ENCODE data around the gene RASGRF1. TPM values are rescaled to one million over a fixed set of nuclear protein-coding genes. Genes with fewer than 3 reads are reported as not detected.

RASGRF1 gene
- total RNA-seq, 2 experiments from 2014 or later = not detected

GRCh38 chr15:79067969-79068368, 22.6 kb downstream of the RASGRF1 start:
- Histone ChIP-seq H3K27me3 (ENCODE audit: control insufficient read depth in 1 of 2, insufficient read depth in 2 of 2, low read length in 2 of 2) (no peaks in the 10 kb centered on the region), H3K4me1 (ENCODE audit: insufficient read depth, low read length) (no peaks in the 10 kb centered on the region), H3K36me3 (ENCODE audit: insufficient read depth, low read length) (no peaks in the 10 kb centered on the region), H3K27ac (ENCODE audit: low read depth in 1 of 2, low read length in 2 of 2) (no peak overlapping the region), H3K9me3 (ENCODE audit: control insufficient read depth in 1 of 2, insufficient read depth in 1 of 2, low read length in 2 of 2) (no peaks in the 10 kb centered on the region), H3K4me3 (ENCODE audit: low read length) (no peak overlapping the region)
- CTCF ChIA-PET = no interaction called here
- DNase-seq (no peak), ATAC-seq (ENCODE audit: poor library complexity) (no peak)
- intact Hi-C loops (cut with DNase I, micrococcal nuclease) = no loop called here
- H3K4me1 Mint-ChIP-seq (ENCODE audit: low read depth) = no peaks in the 10 kb centered on the region
- peaks cover 6% of the 10 kb centered on the region for H3K27me3 Mint-ChIP-seq
- POLR2A ChIA-PET = no interaction called here
- no peak for TF ChIP-seq CTCF (IDR thresholded peaks at IDR 0.05)
- no peak overlapping the region for H3K4me3 Mint-ChIP-seq
- H3K36me3 Mint-ChIP-seq (ENCODE audit: low read depth) = no peaks in the 10 kb centered on the region
- H3K9me3 Mint-ChIP-seq = no peaks in the 10 kb centered on the region
- H3K27ac Mint-ChIP-seq = no peak overlapping the region

- no peaks in the 10 kb centered on the region for H3K4me1 ChIP-seq (ENCODE audit: insufficient read depth, low read length)
- Mint-ChIP-seq H3K4me1 (ENCODE audit: low read depth) (no peaks in the 10 kb centered on the region), H3K27me3 (peaks cover 9% of the 10 kb centered on the region), H3K4me3 (no peak overlapping the region), H3K9me3 (no peaks in the 10 kb centered on the region), H3K36me3 (ENCODE audit: low read depth) (no peaks in the 10 kb centered on the region), H3K27ac (no peak overlapping the region)
- DNase-seq = no peak
- no peaks in the 10 kb centered on the region for H3K9me3 ChIP-seq (ENCODE audit: control insufficient read depth in 1 of 2, insufficient read depth in 1 of 2, low read length in 2 of 2)
- no peaks in the 10 kb centered on the region for H3K27me3 ChIP-seq (ENCODE audit: control insufficient read depth in 1 of 2, insufficient read depth in 2 of 2, low read length in 2 of 2)
- POLR2A ChIA-PET = no interaction called here
- ATAC-seq (ENCODE audit: poor library complexity) = no peak
- H3K4me3 ChIP-seq (ENCODE audit: low read length) = no peak overlapping the region
- no peaks in the 10 kb centered on the region for H3K36me3 ChIP-seq (ENCODE audit: insufficient read depth, low read length)
- CTCF ChIA-PET = no interaction called here
- no peak overlapping the region for H3K27ac ChIP-seq (ENCODE audit: low read depth in 1 of 2, low read length in 2 of 2)
- intact Hi-C loops (cut with DNase I, micrococcal nuclease) = no loop called here
- TF ChIP-seq CTCF (IDR thresholded peaks at IDR 0.05) = no peak
Observed at GRCh38 chr15:79067072-79067833, 23.3 kb downstream of the RASGRF1 start.

- no peaks in the 10 kb centered on the region for H3K4me1 Mint-ChIP-seq (ENCODE audit: low read depth)
- H3K36me3 Mint-ChIP-seq (ENCODE audit: low read depth) = no peaks in the 10 kb centered on the region
- no peaks in the 10 kb centered on the region for H3K36me3 ChIP-seq (ENCODE audit: insufficient read depth, low read length)
- DNase-seq (no peak), ATAC-seq (ENCODE audit: poor library complexity) (no peak)
- H3K27me3 Mint-ChIP-seq = peaks cover 9% of the 10 kb centered on the region
- H3K27ac ChIP-seq (ENCODE audit: low read depth in 1 of 2, low read length in 2 of 2) = no peak overlapping the region
- H3K9me3 ChIP-seq (ENCODE audit: control insufficient read depth in 1 of 2, insufficient read depth in 1 of 2, low read length in 2 of 2) = no peaks in the 10 kb centered on the region
- no peak overlapping the region for H3K27ac Mint-ChIP-seq
- H3K9me3 Mint-ChIP-seq = no peaks in the 10 kb centered on the region
- intact Hi-C loops (cut with DNase I, micrococcal nuclease) = no loop called here
- H3K4me3 ChIP-seq (ENCODE audit: low read length) = no peak overlapping the region
- POLR2A ChIA-PET = no interaction called here
- no peaks in the 10 kb centered on the region for H3K4me1 ChIP-seq (ENCODE audit: insufficient read depth, low read length)
- TF ChIP-seq CTCF (IDR thresholded peaks at IDR 0.05) = no peak
- CTCF ChIA-PET = no interaction called here
- no peaks in the 10 kb centered on the region for H3K27me3 ChIP-seq (ENCODE audit: control insufficient read depth in 1 of 2, insufficient read depth in 2 of 2, low read length in 2 of 2)
- no peak overlapping the region for H3K4me3 Mint-ChIP-seq
Observed at GRCh38 chr15:79066391-79067071, 24.0 kb downstream of the RASGRF1 start.
